Hepatocyte (in vitro differentiated cells): Measurements from ENCODE around the gene TNFSF11. TPM values are rescaled to one million over a fixed set of nuclear protein-coding genes. Genes with fewer than 3 reads are reported as not detected.

Source experiments
- DNase-seq: peaks from one replicate; pipeline ENCODE4 v3.0.0-alpha.2; 2016; ENCODE audit warnings: low spot score
- H2AFZ ChIP-seq: fragments of 200-600 bp; sonication (generic); 2 replicates; pipeline ENCODE4 v1.6.0; 2016; ENCODE audit warnings: antibody characterized with exemption, mild to moderate bottlenecking
- H3K27ac ChIP-seq: fragments of 200-600 bp; sonication (generic); 2 replicates; pipeline ENCODE4 v1.5.1; 2016; ENCODE audit warnings: mild to moderate bottlenecking
- H3K27me3 ChIP-seq: fragments of 200-600 bp; sonication (generic); 2 replicates; pipeline ENCODE4 v1.6.1; 2016
- H3K36me3 ChIP-seq: fragments of 200-600 bp; sonication (generic); replicated peaks from 2 replicates; pipeline ENCODE4 v1.5.1; 2016; ENCODE audit warnings: low read depth; ENCODE audit not compliant: insufficient read depth
- H3K4me1 ChIP-seq: fragments of 200-600 bp; sonication (generic); 2 replicates; pipeline ENCODE4 v1.5.1; 2016; ENCODE audit warnings: mild to moderate bottlenecking, moderate library complexity; ENCODE audit not compliant: insufficient read depth
- H3K4me2 ChIP-seq: fragments of 200-600 bp; sonication (generic); 2 replicates; pipeline ENCODE4 v1.6.0; 2016
- H3K4me3 ChIP-seq: fragments of 200-600 bp; sonication (generic); 2 replicates; pipeline ENCODE4 v1.5.1; 2016; ENCODE audit warnings: mild to moderate bottlenecking
- H3K79me2 ChIP-seq: fragments of 200-600 bp; sonication (generic); 2 replicates; pipeline ENCODE4 v1.6.0; 2017; ENCODE audit warnings: mild to moderate bottlenecking
- H3K9me2 ChIP-seq: fragments of 200-600 bp; sonication (generic); replicated peaks from 2 replicates; pipeline ENCODE4 v1.6.0; 2017; ENCODE audit warnings: mild to moderate bottlenecking; ENCODE audit not compliant: insufficient read depth
- H3K9me3 ChIP-seq: fragments of 200-600 bp; sonication (generic); 2 replicates; pipeline ENCODE4 v1.5.1; 2016; ENCODE audit warnings: low read depth, mild to moderate bottlenecking
- H4K20me1 ChIP-seq: fragments of 200-600 bp; sonication (generic); 2 replicates; pipeline ENCODE4 v1.6.0; 2016; ENCODE audit warnings: mild to moderate bottlenecking; ENCODE audit not compliant: insufficient read depth, poor library complexity, severe bottlenecking
- CTCF ChIP-seq: fragments of 200-600 bp; sonication (generic); IDR thresholded peaks from 2 replicates; pipeline ENCODE4 v1.5.1; 2016; ENCODE audit warnings: antibody characterized with exemption, mild to moderate bottlenecking; ENCODE audit not compliant: poor library complexity
- EZH2 ChIP-seq: fragments of 200-600 bp; sonication (generic); IDR thresholded peaks from 2 replicates; pipeline ENCODE4 v1.6.1; 2016; ENCODE audit warnings: antibody characterized with exemption, mild to moderate bottlenecking, borderline replicate concordance
- EZH2phosphoT487 ChIP-seq: fragments of 200-600 bp; sonication (generic); IDR thresholded peaks from one replicate; pipeline ENCODE4 v1.6.1; 2018; ENCODE audit warnings: antibody characterized with exemption, mild to moderate bottlenecking, low read depth, moderate library complexity; ENCODE audit not compliant: unreplicated experiment, severe bottlenecking
- WGBS: methylation state at CpG from one replicate; pipeline ENCODE4 v1.1.6; 2016; ENCODE audit warnings: low lambda C conversion rate; ENCODE audit errors: missing lambda C conversion rate; 5-methylcytosine and 5-hydroxymethylcytosine counted together
- polyA plus RNA-seq: library from polyadenylated mRNA; unstranded; fragments of >200 nt; fragmentation: Nextera tagmentation; extraction: Ambion mirVana; gene quantifications from 2 replicates; pipeline ENCODE4 v1.2.1, GENCODE V29; 2016
- total RNA-seq: library from RNA; depleted of rRNA; stranded (reverse); fragments of >200 nt; gene quantifications from 2 replicates; pipeline ENCODE4 v1.2.3, GENCODE V29; 2014

TNFSF11 gene
- total and polyA plus RNA-seq, 2 experiments from 2014 or later: 0.83 TPM; not detected in 1

GRCh38 chr13:42631181-42631580, 57.2 kb downstream of the TNFSF11 start:
- no peaks in the 10 kb centered on the region for H3K27me3 ChIP-seq

GRCh38 chr13:42633495-42633894, 59.5 kb downstream of the TNFSF11 start:
- no peaks in the 10 kb centered on the region for H3K4me1 ChIP-seq
- H2AFZ ChIP-seq: no peak overlapping the region
- no peaks in the 10 kb centered on the region for H3K27me3 ChIP-seq
- DNase-seq: peak; percentile 6
- H3K36me3 ChIP-seq: no peaks in the 10 kb centered on the region
- no peak overlapping the region for H3K27ac ChIP-seq
- no peak overlapping the region for H3K4me2 ChIP-seq
- no peak for TF ChIP-seq EZH2
- no peak for TF ChIP-seq EZH2phosphoT487
- no peak for TF ChIP-seq CTCF
- no peaks in the 10 kb centered on the region for H3K9me3 ChIP-seq
- H4K20me1 ChIP-seq: no peaks in the 10 kb centered on the region
- H3K9me2 ChIP-seq: no peaks in the 10 kb centered on the region
- no peak overlapping the region for H3K4me3 ChIP-seq
- no peaks in the 10 kb centered on the region for H3K79me2 ChIP-seq

More at GRCh38 chr13:42631181-42631580, 57.2 kb downstream of the TNFSF11 start:
- no peak overlapping the region for H3K4me2 ChIP-seq
- DNase-seq: no peak
- H3K9me2 ChIP-seq: no peaks in the 10 kb centered on the region
- H3K4me1 ChIP-seq: no peaks in the 10 kb centered on the region
- H3K9me3 ChIP-seq: no peaks in the 10 kb centered on the region
- no peak overlapping the region for H2AFZ ChIP-seq
- TF ChIP-seq EZH2: no peak
- TF ChIP-seq CTCF: no peak
- no peak for TF ChIP-seq EZH2phosphoT487
- no peaks in the 10 kb centered on the region for H3K36me3 ChIP-seq
- H4K20me1 ChIP-seq: no peaks in the 10 kb centered on the region
- no peaks in the 10 kb centered on the region for H3K79me2 ChIP-seq
- H3K4me3 ChIP-seq: no peak overlapping the region
- no peak overlapping the region for H3K27ac ChIP-seq
- WGBS: 100% methylated on average over 1 of the region's 1 CpG

- no peak overlapping the region for H3K4me2 ChIP-seq
- no peaks in the 10 kb centered on the region for H3K9me2 ChIP-seq
- WGBS: 82% methylated on average over 5 of the region's 5 CpGs
- no peaks in the 10 kb centered on the region for H3K36me3 ChIP-seq
- no peak overlapping the region for H2AFZ ChIP-seq
- no peaks in the 10 kb centered on the region for H3K9me3 ChIP-seq
- no peak overlapping the region for H3K27ac ChIP-seq
- H4K20me1 ChIP-seq: no peaks in the 10 kb centered on the region
- TF ChIP-seq EZH2 (no peak), EZH2phosphoT487 (no peak), CTCF (no peak)
- H3K4me3 ChIP-seq: no peak overlapping the region
- H3K4me1 ChIP-seq: no peaks in the 10 kb centered on the region
- DNase-seq: no peak
- H3K27me3 ChIP-seq: no peaks in the 10 kb centered on the region
- no peaks in the 10 kb centered on the region for H3K79me2 ChIP-seq
These were observed 64.1 kb downstream of the TNFSF11 start for GRCh38 chr13:42638101-42638500.

- Histone ChIP-seq H3K79me2 (no peaks in the 10 kb centered on the region), H3K9me3 (no peaks in the 10 kb centered on the region), H3K27ac (no peak overlapping the region), H4K20me1 (no peaks in the 10 kb centered on the region), H3K4me2 (no peak overlapping the region), H3K4me3 (no peak overlapping the region), H3K4me1 (no peaks in the 10 kb centered on the region), H3K9me2 (no peaks in the 10 kb centered on the region), H2AFZ (no peak overlapping the region), H3K27me3 (no peaks in the 10 kb centered on the region), H3K36me3 (no peaks in the 10 kb centered on the region)
- 56% methylated on average over 1 of the region's 1 CpG for WGBS
- no peak for DNase-seq
- TF ChIP-seq CTCF: no peak
- no peak for TF ChIP-seq EZH2
- TF ChIP-seq EZH2phosphoT487: no peak
These were observed 64.9 kb downstream of the TNFSF11 start for GRCh38 chr13:42638886-42639285.
